GF-D8 (cell line): ENCODE measurements around the gene CEP131.

Source experiments
- DNase-seq: peaks from one replicate; lab custom pipeline; 2025; lab: John Stamatoyannopoulos, UW

The CEP131 gene

GRCh38 chr17:81199482-81199830, 23.3 kb downstream of the CEP131 start:
- no peak for DNase-seq

- no peak for DNase-seq
These were observed 23.8 kb downstream of the CEP131 start for GRCh38 chr17:81198826-81199481.

- no peak for DNase-seq
These were observed 24.8 kb downstream of the CEP131 start for GRCh38 chr17:81197831-81198490.

GRCh38 chr17:81197409-81197795, 25.4 kb downstream of the CEP131 start:
- no peak for DNase-seq

- DNase-seq: no peak
These were observed 26.0 kb downstream of the CEP131 start for GRCh38 chr17:81196505-81197408.

- DNase-seq: no peak
These were observed 26.7 kb downstream of the CEP131 start for GRCh38 chr17:81195941-81196495.

GRCh38 chr17:81194941-81195901, 27.5 kb downstream of the CEP131 start:
- DNase-seq: no peak

GRCh38 chr17:81194225-81194760, 28.5 kb downstream of the CEP131 start:
- DNase-seq: no peak

- no peak for DNase-seq
These were observed 29.1 kb downstream of the CEP131 start for GRCh38 chr17:81193470-81194224.

- DNase-seq: no peak
These were observed 29.7 kb downstream of the CEP131 start for GRCh38 chr17:81193051-81193410.

- no peak for DNase-seq
These were observed 30.2 kb downstream of the CEP131 start for GRCh38 chr17:81192386-81193050.

- no peak for DNase-seq
These were observed 31.1 kb downstream of the CEP131 start for GRCh38 chr17:81191646-81192045.

GRCh38 chr17:81191116-81191515, 31.6 kb downstream of the CEP131 start:
- no peak for DNase-seq

GRCh38 chr17:81190591-81190990, 32.2 kb downstream of the CEP131 start:
- DNase-seq: no peak

- DNase-seq: no peak
These were observed 32.9 kb downstream of the CEP131 start for GRCh38 chr17:81189670-81190530.

- no peak for DNase-seq
These were observed 33.7 kb downstream of the CEP131 start for GRCh38 chr17:81189016-81189415.

- DNase-seq: no peak
These were observed 34.3 kb downstream of the CEP131 start for GRCh38 chr17:81188491-81188840.

GRCh38 chr17:81187586-81188490, 34.9 kb downstream of the CEP131 start:
- no peak for DNase-seq
